NCI-H748 (cell line): ENCODE data around the gene EMC9.

Source experiments
- DNase-seq: peaks from one replicate; lab custom pipeline; 2025; ENCODE audit not compliant: unreplicated experiment; lab: John Stamatoyannopoulos, UW

Gene EMC9

DNA sequence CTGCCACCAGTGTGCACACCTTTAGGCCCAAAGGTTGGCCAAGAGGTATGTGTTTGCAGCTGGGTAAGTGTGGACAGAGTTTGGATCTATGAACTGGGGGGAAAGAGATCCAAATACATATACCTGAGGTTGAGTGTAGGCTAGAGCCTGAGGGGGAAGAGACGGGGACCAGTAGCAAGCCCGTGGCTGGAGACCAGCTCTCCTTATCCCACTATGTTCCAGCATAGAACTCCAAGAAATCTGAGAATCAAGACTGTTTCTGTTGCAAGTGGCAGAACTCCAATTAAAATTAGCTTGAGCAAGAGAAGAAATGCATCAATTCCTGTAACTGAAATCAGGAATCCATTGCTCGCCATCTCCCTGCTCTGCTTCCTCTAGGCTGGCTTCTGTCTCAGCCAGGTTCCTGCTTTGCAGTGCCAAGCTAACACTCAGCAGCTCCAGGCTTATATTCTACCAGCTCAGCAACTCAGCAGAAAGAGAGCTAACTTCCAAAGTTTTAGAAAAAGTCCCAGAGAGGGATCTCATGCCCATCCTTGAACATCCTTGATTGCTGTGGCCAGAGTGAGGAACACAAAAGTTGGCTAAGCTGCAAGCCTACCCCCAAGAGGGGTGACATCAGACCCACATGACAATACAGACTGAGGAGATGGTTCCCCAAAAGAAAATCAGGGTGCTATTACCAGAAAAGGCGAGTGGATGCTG lies 48.7 kb downstream of the EMC9 start:
- no peak for DNase-seq

GRCh38 chr14:24092110-24092504 lies 49.3 kb downstream of the EMC9 start:
- no peak for DNase-seq

GRCh38 chr14:24089890-24090289 lies 51.5 kb downstream of the EMC9 start:
- no peak for DNase-seq
